Body of pancreas (tissue), 4 donors: ENCODE results near the gene MEIS3. TPM values are rescaled to one million over a fixed set of nuclear protein-coding genes. Genes with fewer than 3 reads are reported as not detected.

Experiments
- ATAC-seq: fragments of 150-250 bp; one replicate; pipeline ENCODE4 v1.9.1; 2016
- DNase-seq, 4 donors: peaks; one replicate each; pipeline ENCODE4 v3.0.0-alpha.2; 2019
- H3K27ac ChIP-seq, 4 donors: fragments of 200-600 bp; sonication (generic); 1 replicate in 3 of 4; 2 replicates in 1 of 4; pipeline versions ENCODE4 v1.5.1 to v1.6.1; 2016 to 2019; ENCODE audit warnings: mild to moderate bottlenecking in 1 of 4, mixed read lengths in 1 of 4, moderate library complexity in 1 of 4
- H3K27me3 ChIP-seq, 2 donors: fragments of 200-600 bp; sonication (generic); one replicate each; pipeline ENCODE4 v1.6.0; 2016; ENCODE audit warnings: mild to moderate bottlenecking in 1 of 2
- H3K36me3 ChIP-seq, 2 donors: fragments of 200-600 bp; sonication (generic); replicated peaks in 1 of 2; 2 replicates each; pipeline ENCODE4 v1.5.1; 2016; ENCODE audit warnings: low read depth in 2 of 2; ENCODE audit not compliant: insufficient read depth in 1 of 2
- H3K4me1 ChIP-seq: fragments of 200-600 bp; sonication (generic); one replicate; pipeline ENCODE4 v1.6.0; 2016
- H3K4me3 ChIP-seq, 2 donors: fragments of 200-600 bp; sonication (generic); 1 replicate in 1 of 2; 2 replicates in 1 of 2; pipeline ENCODE4 v1.5.1; 2016 to 2019
- H3K9me3 ChIP-seq, 3 donors: fragments of 200-600 bp; sonication (generic); 1 replicate in 2 of 3; 2 replicates in 1 of 3; pipeline ENCODE4 v1.5.1; 2016
- POLR2A ChIP-seq, 3 donors: fragments of 450-650 bp; IDR thresholded peaks; one replicate each; pipeline ENCODE4 v1.6.1; 2016; ENCODE audit warnings: antibody characterized with exemption in 3 of 3, mild to moderate bottlenecking in 2 of 3
- WGBS, 2 donors: methylation state at CpG; one replicate each; pipeline ENCODE4 v1.1.5; 2017; 5-methylcytosine and 5-hydroxymethylcytosine counted together
- intact Hi-C: fragments of 100-400 bp; cut with DNase I; formaldehyde crosslinking; loops from one replicate; pipeline ENCODE4 v1.15.1; 2023
- total RNA-seq, 2 donors: library from RNA; depleted of rRNA; stranded (reverse); fragments of >200 nt; gene quantifications; one replicate each; pipeline ENCODE4 v1.1.0, GENCODE V29; 2016
- TF ChIP-seq, protein P1 (sequence below), 7 experiments: fragments of 450-650 bp in 4 of 7; fragments of 200-600 bp in 3 of 7; sonication (generic) in 3 of 7; IDR thresholded peaks; one replicate each; pipeline ENCODE4 v1.5.1; 2016 to 2019; ENCODE audit warnings: antibody characterized with exemption in 7 of 7

MEIS3 gene
- total RNA-seq, 2 donors from 2014 or later = 1.3 to 2.3 TPM

DNA sequence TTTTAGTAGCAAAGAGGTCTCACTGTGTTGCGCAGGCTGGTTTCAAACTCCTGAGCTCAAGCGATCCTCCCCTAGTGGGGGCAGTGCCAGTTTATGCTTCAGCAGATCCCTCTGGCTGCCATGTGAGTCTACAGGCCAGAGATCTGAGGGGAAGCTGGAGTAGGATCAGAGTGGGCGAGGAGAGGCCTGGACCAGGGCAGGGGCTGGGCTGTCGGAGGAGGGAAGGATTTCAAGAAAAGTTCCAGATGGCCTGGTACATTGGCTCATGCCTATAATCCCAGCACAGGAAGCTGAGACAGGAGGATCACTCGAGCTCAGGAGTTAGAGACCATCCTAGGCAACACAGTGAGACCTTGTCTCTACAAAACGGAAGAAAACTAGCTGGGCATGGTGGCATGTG is 60.4 kb downstream of the MEIS3 start:
- no peak for TF ChIP-seq POLR2A (IDR thresholded peaks at IDR 0.05)
- TF ChIP-seq, protein P1, sequence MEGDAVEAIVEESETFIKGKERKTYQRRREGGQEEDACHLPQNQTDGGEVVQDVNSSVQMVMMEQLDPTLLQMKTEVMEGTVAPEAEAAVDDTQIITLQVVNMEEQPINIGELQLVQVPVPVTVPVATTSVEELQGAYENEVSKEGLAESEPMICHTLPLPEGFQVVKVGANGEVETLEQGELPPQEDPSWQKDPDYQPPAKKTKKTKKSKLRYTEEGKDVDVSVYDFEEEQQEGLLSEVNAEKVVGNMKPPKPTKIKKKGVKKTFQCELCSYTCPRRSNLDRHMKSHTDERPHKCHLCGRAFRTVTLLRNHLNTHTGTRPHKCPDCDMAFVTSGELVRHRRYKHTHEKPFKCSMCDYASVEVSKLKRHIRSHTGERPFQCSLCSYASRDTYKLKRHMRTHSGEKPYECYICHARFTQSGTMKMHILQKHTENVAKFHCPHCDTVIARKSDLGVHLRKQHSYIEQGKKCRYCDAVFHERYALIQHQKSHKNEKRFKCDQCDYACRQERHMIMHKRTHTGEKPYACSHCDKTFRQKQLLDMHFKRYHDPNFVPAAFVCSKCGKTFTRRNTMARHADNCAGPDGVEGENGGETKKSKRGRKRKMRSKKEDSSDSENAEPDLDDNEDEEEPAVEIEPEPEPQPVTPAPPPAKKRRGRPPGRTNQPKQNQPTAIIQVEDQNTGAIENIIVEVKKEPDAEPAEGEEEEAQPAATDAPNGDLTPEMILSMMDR (IDR thresholded peaks at IDR 0.05) = no peak
- Histone ChIP-seq H3K27ac (no peak overlapping the region), H3K4me3 (no peak overlapping the region), H3K4me1 (peaks cover 2% of the 10 kb centered on the region), H3K9me3 (no peaks in the 10 kb centered on the region), H3K27me3 (no peaks in the 10 kb centered on the region), H3K36me3 (peaks cover 7 to 37% of the 10 kb centered on the region in 2 donors)
- intact Hi-C loops = no loop called here
- no peak for DNase-seq
- no peak for ATAC-seq
- WGBS, 2 donors = 89% methylated on average over 6 of the region's 6 CpGs

DNA sequence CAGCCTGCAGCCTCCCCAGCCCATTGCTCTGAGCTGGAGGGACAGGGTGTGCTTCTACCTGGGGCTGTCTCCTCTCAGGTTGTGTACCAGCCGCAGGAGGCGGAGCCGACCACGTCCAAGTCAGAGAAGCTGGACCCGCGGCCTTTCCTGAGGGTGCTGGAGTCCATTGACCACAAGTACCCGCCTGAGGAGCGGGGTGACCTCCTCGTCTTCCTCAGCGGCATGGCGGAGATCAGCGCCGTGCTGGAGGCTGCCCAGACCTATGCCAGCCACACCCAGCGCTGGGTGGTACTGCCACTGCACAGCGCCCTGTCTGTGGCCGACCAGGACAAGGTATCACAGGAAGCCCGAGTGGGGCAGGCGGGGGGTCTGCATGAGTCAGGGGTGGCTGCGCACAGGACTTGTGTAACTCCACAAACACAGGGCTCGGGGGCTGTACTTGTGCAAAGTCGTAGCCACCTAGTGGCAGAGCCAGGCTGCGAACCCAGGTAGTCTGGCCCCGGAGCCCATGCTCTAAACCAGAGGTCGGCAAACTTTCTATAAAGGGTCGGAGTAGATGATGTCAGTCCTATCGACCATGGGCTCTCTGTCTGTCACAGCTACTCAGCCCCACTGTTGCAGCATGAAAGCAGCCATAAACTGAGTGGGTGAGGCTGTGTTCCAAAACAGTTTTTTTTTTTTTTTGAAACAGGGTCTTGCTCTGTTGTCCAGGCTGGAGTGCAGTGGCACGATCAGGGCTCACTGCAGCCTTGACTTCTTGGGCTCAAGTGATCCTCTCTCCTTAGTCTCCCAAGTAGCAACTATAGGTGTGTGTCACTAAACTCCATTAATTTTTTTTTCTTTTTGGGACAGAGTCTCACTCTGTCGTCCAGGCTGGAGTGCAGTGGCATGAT is 61.3 kb downstream of the MEIS3 start:
- 92 to 93% methylated on average over 9 to 27 of the region's 28 CpGs for WGBS, 2 donors
- peaks cover 12% of the 10 kb centered on the region for H3K4me1 ChIP-seq
- TF ChIP-seq POLR2A (IDR thresholded peaks at IDR 0.05) = no peak
- TF ChIP-seq, protein P1 (IDR thresholded peaks at IDR 0.05) = no peak
- DNase-seq (no peak), ATAC-seq (no peak)
- H3K36me3 ChIP-seq = peaks cover 7 to 37% of the 10 kb centered on the region in 2 donors
- no peak overlapping the region for H3K27ac ChIP-seq
- no peaks in the 10 kb centered on the region for H3K27me3 ChIP-seq
- H3K9me3 ChIP-seq = no peaks in the 10 kb centered on the region
- H3K4me3 ChIP-seq = no peak overlapping the region
- intact Hi-C loops = no loop called here

DNA sequence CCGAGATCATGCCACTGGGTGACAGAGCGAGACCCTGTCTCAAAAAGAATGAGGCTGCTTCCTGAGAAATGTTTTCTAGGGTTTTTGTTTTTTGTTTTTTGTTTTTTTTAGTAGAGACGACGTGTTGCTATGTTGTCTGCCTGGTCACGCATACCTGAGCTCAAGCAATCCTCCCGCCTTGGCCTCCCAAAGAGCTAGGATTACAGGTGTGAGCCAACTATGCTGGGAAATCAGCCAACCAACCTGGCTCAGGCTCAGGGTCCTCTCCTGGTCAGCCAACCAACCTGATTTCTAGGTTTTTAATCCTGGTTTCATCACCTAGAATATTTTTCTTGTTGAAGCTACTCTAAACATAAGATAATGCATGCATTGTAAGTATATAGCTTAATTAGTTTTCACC is 62.4 kb downstream of the MEIS3 start:
- Histone ChIP-seq H3K36me3 (peaks cover 7 to 37% of the 10 kb centered on the region in 2 donors), H3K4me3 (no peak overlapping the region), H3K27me3 (no peaks in the 10 kb centered on the region), H3K4me1 (peaks cover 14% of the 10 kb centered on the region), H3K27ac (no peak overlapping the region), H3K9me3 (no peaks in the 10 kb centered on the region)
- intact Hi-C loops = no loop called here
- ATAC-seq = no peak
- DNase-seq = peak in 2 of 4 donors; percentile 50 to 52
- TF ChIP-seq, protein P1 (IDR thresholded peaks at IDR 0.05) = no peak
- TF ChIP-seq POLR2A (IDR thresholded peaks at IDR 0.05) = no peak
- 71 to 80% methylated on average over 6 of the region's 6 CpGs for WGBS, 2 donors

DNA sequence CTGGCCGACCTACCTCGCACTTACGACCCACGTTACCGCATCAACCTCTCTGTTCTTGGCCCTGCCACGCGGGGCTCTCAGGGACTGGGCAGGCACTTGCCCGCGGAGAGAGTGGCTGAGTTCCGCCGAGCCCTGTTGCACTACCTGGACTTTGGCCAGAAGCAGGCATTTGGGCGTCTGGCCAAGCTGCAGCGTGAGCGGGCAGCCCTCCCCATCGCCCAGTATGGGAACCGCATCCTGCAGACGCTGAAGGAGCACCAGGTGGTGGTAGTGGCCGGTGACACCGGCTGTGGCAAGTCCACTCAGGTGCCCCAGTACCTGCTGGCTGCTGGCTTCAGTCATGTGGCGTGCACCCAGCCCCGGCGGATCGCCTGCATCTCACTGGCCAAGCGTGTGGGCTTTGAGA is 66.0 kb downstream of the MEIS3 start:
- Histone ChIP-seq H3K4me3 (no peak overlapping the region), H3K36me3 (peaks cover 7 to 26% of the 10 kb centered on the region in 2 donors), H3K27me3 (no peaks in the 10 kb centered on the region), H3K27ac (no peak overlapping the region), H3K4me1 (peaks cover 35% of the 10 kb centered on the region), H3K9me3 (no peaks in the 10 kb centered on the region)
- no peak for TF ChIP-seq POLR2A (IDR thresholded peaks at IDR 0.05)
- TF ChIP-seq, protein P1 (IDR thresholded peaks at IDR 0.05) = peak in 2 of 7 experiments; percentile 18
- ATAC-seq = no peak
- peak; percentile 65 to 84 (median 78) for DNase-seq
- WGBS, 2 donors = 39 to 58% methylated on average over 13 to 22 of the region's 24 CpGs
- intact Hi-C loops = no loop called here

Other genes starting within 250 kb of the MEIS3 start
- 10 to 100 TPM in 1 of 2 donors, 1 to 10 TPM in 1; 1.3 to 11.4 TPM for gene BBC3, start 188.3 kb downstream of the MEIS3 start, total RNA-seq
- 10 to 100 TPM; 51.1 to 55.7 TPM for gene CCDC9, start 163.0 kb downstream of the MEIS3 start, total RNA-seq
- gene INAFM1, start 144.6 kb downstream of the MEIS3 start, total RNA-seq = 10 to 100 TPM in 1 of 2 donors, 1 to 10 TPM in 1; 9.1 to 10.2 TPM
- gene C5AR1, start 109.7 kb downstream of the MEIS3 start, total RNA-seq = 1 to 10 TPM; 2.6 to 5.4 TPM
- under 1 TPM in 1 of 2 donors, not detected in 1; 0.52 TPM for gene C5AR2, start 87.4 kb downstream of the MEIS3 start, total RNA-seq
- gene DHX34, start 70.2 kb downstream of the MEIS3 start, total RNA-seq = 10 to 100 TPM; 16.1 to 50.4 TPM
- gene SLC8A2, start 52.4 kb upstream of the MEIS3 start, total RNA-seq = 10 to 100 TPM in 1 of 2 donors, 1 to 10 TPM in 1; 8.0 to 31.6 TPM
- 1 to 10 TPM; 3.1 to 4.6 TPM for gene KPTN, start 64.7 kb upstream of the MEIS3 start, total RNA-seq
- gene NAPA, start 95.5 kb upstream of the MEIS3 start, total RNA-seq = 10 to 100 TPM; 71.5 to 94.9 TPM
- gene ZNF541, start 153.6 kb upstream of the MEIS3 start, total RNA-seq = under 1 TPM in 1 of 2 donors, not detected in 1; under 0.01 TPM
- 10 to 100 TPM in 1 of 2 donors, 1 to 10 TPM in 1; 2.6 to 26.4 TPM for gene BICRA, start 189.6 kb upstream of the MEIS3 start, total RNA-seq